ENCODE results near the gene ANKRD11. TPM values are rescaled to one million over a fixed set of nuclear protein-coding genes. Genes with fewer than 3 reads are reported as not detected.
A peak's percentile ranks its signal among the peaks of the same experiment; 100 is the strongest.

ANKRD11 gene
- total RNA-seq, 2 donors from 2014 or later: 197 to 251 TPM

GRCh38 chr16:89359264-89360147, 130.9 kb downstream of the ANKRD11 start:
- DNase-seq: no peak
- no peaks in the 10 kb centered on the region for H3K27me3 Mint-ChIP-seq
- no peak for ATAC-seq
- peak overlapping the region; percentile 96 for H3K27ac Mint-ChIP-seq
- no peaks in the 10 kb centered on the region for H3K9me3 ChIP-seq (ENCODE audit: control insufficient read depth, low read length, poor library complexity, severe bottlenecking)
- H3K4me3 Mint-ChIP-seq: peak overlapping the region; percentile 75
- H3K36me3 Mint-ChIP-seq (ENCODE audit: low read depth): no peaks in the 10 kb centered on the region
- H3K4me1 Mint-ChIP-seq: peaks cover 74% of the 10 kb centered on the region

GRCh38 chr16:89358030-89359005, 132.0 kb downstream of the ANKRD11 start:
- H3K36me3 Mint-ChIP-seq (ENCODE audit: low read depth): no peaks in the 10 kb centered on the region
- peak overlapping the region; percentile 96 for H3K27ac Mint-ChIP-seq
- peak in 1 of 3 donors; percentile 28 for DNase-seq
- peak; percentile 46 for ATAC-seq
- no peaks in the 10 kb centered on the region for H3K9me3 ChIP-seq (ENCODE audit: control insufficient read depth, low read length, poor library complexity, severe bottlenecking)
- H3K4me3 Mint-ChIP-seq: peak overlapping the region; percentile 75
- peaks cover 67% of the 10 kb centered on the region for H3K4me1 Mint-ChIP-seq
- H3K27me3 Mint-ChIP-seq: no peaks in the 10 kb centered on the region

GRCh38 chr16:89357055-89357816, 133.1 kb downstream of the ANKRD11 start:
- H3K9me3 ChIP-seq (ENCODE audit: control insufficient read depth, low read length, poor library complexity, severe bottlenecking): no peaks in the 10 kb centered on the region
- peak overlapping the region; percentile 50 for H3K4me3 Mint-ChIP-seq
- DNase-seq: no peak
- H3K27me3 Mint-ChIP-seq: no peaks in the 10 kb centered on the region
- peak overlapping the region; percentile 96 for H3K27ac Mint-ChIP-seq
- peaks cover 67% of the 10 kb centered on the region for H3K4me1 Mint-ChIP-seq
- no peaks in the 10 kb centered on the region for H3K36me3 Mint-ChIP-seq (ENCODE audit: low read depth)
- no peak for ATAC-seq

GRCh38 chr16:89355686-89356085, 134.7 kb downstream of the ANKRD11 start:
- Mint-ChIP-seq H3K4me1 (peaks cover 64% of the 10 kb centered on the region), H3K27ac (peak overlapping the region; percentile 82), H3K4me3 (no peak overlapping the region), H3K27me3 (no peaks in the 10 kb centered on the region), H3K36me3 (ENCODE audit: low read depth) (no peaks in the 10 kb centered on the region)
- H3K9me3 ChIP-seq (ENCODE audit: control insufficient read depth, low read length, poor library complexity, severe bottlenecking): no peaks in the 10 kb centered on the region
- ATAC-seq: no peak
- no peak for DNase-seq

GRCh38 chr16:89355007-89355406, 135.4 kb downstream of the ANKRD11 start:
- H3K4me3 Mint-ChIP-seq: no peak overlapping the region
- H3K4me1 Mint-ChIP-seq: peaks cover 65% of the 10 kb centered on the region
- peak overlapping the region; percentile 82 for H3K27ac Mint-ChIP-seq
- H3K9me3 ChIP-seq (ENCODE audit: control insufficient read depth, low read length, poor library complexity, severe bottlenecking): no peaks in the 10 kb centered on the region
- no peak for ATAC-seq
- no peak for DNase-seq
- no peaks in the 10 kb centered on the region for H3K27me3 Mint-ChIP-seq
- no peaks in the 10 kb centered on the region for H3K36me3 Mint-ChIP-seq (ENCODE audit: low read depth)

- peaks cover 66% of the 10 kb centered on the region for H3K4me1 Mint-ChIP-seq
- no peaks in the 10 kb centered on the region for H3K9me3 ChIP-seq (ENCODE audit: control insufficient read depth, low read length, poor library complexity, severe bottlenecking)
- H3K36me3 Mint-ChIP-seq (ENCODE audit: low read depth): no peaks in the 10 kb centered on the region
- ATAC-seq (no peak), DNase-seq (no peak)
- H3K27ac Mint-ChIP-seq: peak overlapping the region; percentile 82
- H3K4me3 Mint-ChIP-seq: no peak overlapping the region
- H3K27me3 Mint-ChIP-seq: no peaks in the 10 kb centered on the region
Observed at GRCh38 chr16:89354325-89354724, 136.0 kb downstream of the ANKRD11 start.

- Mint-ChIP-seq H3K4me1 (peaks cover 50% of the 10 kb centered on the region), H3K27me3 (no peaks in the 10 kb centered on the region), H3K27ac (no peak overlapping the region), H3K4me3 (no peak overlapping the region), H3K36me3 (ENCODE audit: low read depth) (no peaks in the 10 kb centered on the region)
- no peaks in the 10 kb centered on the region for H3K9me3 ChIP-seq (ENCODE audit: control insufficient read depth, low read length, poor library complexity, severe bottlenecking)
- ATAC-seq (no peak), DNase-seq (no peak)
Observed at GRCh38 chr16:89352091-89352681, 138.2 kb downstream of the ANKRD11 start.

- no peaks in the 10 kb centered on the region for H3K36me3 Mint-ChIP-seq (ENCODE audit: low read depth)
- ATAC-seq (no peak), DNase-seq (no peak)
- no peak overlapping the region for H3K4me3 Mint-ChIP-seq
- H3K27me3 Mint-ChIP-seq: no peaks in the 10 kb centered on the region
- H3K9me3 ChIP-seq (ENCODE audit: control insufficient read depth, low read length, poor library complexity, severe bottlenecking): no peaks in the 10 kb centered on the region
- peak overlapping the region; percentile 79 for H3K27ac Mint-ChIP-seq
- H3K4me1 Mint-ChIP-seq: peaks cover 51% of the 10 kb centered on the region
Observed at GRCh38 chr16:89351645-89352044, 138.7 kb downstream of the ANKRD11 start.

- no peaks in the 10 kb centered on the region for H3K27me3 Mint-ChIP-seq
- peak overlapping the region; percentile 25 for H3K4me3 Mint-ChIP-seq
- peak overlapping the region; percentile 79 for H3K27ac Mint-ChIP-seq
- DNase-seq (no peak), ATAC-seq (peak; percentile 14)
- H3K4me1 Mint-ChIP-seq: peaks cover 57% of the 10 kb centered on the region
- no peaks in the 10 kb centered on the region for H3K9me3 ChIP-seq (ENCODE audit: control insufficient read depth, low read length, poor library complexity, severe bottlenecking)
- no peaks in the 10 kb centered on the region for H3K36me3 Mint-ChIP-seq (ENCODE audit: low read depth)
Observed at GRCh38 chr16:89350701-89351380, 139.5 kb downstream of the ANKRD11 start.

- H3K9me3 ChIP-seq (ENCODE audit: control insufficient read depth, low read length, poor library complexity, severe bottlenecking): no peaks in the 10 kb centered on the region
- H3K27ac Mint-ChIP-seq: peak overlapping the region; percentile 79
- ATAC-seq (peak; percentile 60), DNase-seq (no peak)
- H3K4me3 Mint-ChIP-seq: peak overlapping the region; percentile 78
- H3K4me1 Mint-ChIP-seq: peaks cover 57% of the 10 kb centered on the region
- no peaks in the 10 kb centered on the region for H3K36me3 Mint-ChIP-seq (ENCODE audit: low read depth)
- no peaks in the 10 kb centered on the region for H3K27me3 Mint-ChIP-seq
Observed at GRCh38 chr16:89349947-89350633, 140.3 kb downstream of the ANKRD11 start.

- ATAC-seq (no peak), DNase-seq (no peak)
- no peaks in the 10 kb centered on the region for H3K9me3 ChIP-seq (ENCODE audit: control insufficient read depth, low read length, poor library complexity, severe bottlenecking)
- peaks cover 70% of the 10 kb centered on the region for H3K4me1 Mint-ChIP-seq
- H3K27ac Mint-ChIP-seq: peak overlapping the region; percentile 79
- no peak overlapping the region for H3K4me3 Mint-ChIP-seq
- no peaks in the 10 kb centered on the region for H3K27me3 Mint-ChIP-seq
- H3K36me3 Mint-ChIP-seq (ENCODE audit: low read depth): no peaks in the 10 kb centered on the region
Observed at GRCh38 chr16:89347807-89348206, 142.6 kb downstream of the ANKRD11 start.
